Renal cortex interstitium (tissue), 11 donors: ENCODE data around the gene KLF16. TPM values are rescaled to one million over a fixed set of nuclear protein-coding genes. Genes with fewer than 3 reads are reported as not detected.

ENCODE experiments used
- DNase-seq, 11 donors: peaks; one replicate each; pipeline ENCODE4 v3.0.0-alpha.2; 2013; ENCODE audit warnings: low read depth in 9 of 11, low spot score in 4 of 11; ENCODE audit errors: extremely low read depth in 1 of 11
- polyA plus RNA-seq, 3 donors: library from polyadenylated mRNA; unstranded; fragments of 120-200 nt; gene quantifications; one replicate each; pipeline ENCODE4 v1.2.1, GENCODE V29; 2013; ENCODE audit not compliant: insufficient read length in 3 of 3

KLF16 gene
- polyA plus RNA-seq, 3 donors: 5.4 to 10.1 (median 9.5) TPM

- DNase-seq: no peak
Observed at GRCh38 chr19:1806184-1807029, 57.0 kb downstream of the KLF16 start.

DNA sequence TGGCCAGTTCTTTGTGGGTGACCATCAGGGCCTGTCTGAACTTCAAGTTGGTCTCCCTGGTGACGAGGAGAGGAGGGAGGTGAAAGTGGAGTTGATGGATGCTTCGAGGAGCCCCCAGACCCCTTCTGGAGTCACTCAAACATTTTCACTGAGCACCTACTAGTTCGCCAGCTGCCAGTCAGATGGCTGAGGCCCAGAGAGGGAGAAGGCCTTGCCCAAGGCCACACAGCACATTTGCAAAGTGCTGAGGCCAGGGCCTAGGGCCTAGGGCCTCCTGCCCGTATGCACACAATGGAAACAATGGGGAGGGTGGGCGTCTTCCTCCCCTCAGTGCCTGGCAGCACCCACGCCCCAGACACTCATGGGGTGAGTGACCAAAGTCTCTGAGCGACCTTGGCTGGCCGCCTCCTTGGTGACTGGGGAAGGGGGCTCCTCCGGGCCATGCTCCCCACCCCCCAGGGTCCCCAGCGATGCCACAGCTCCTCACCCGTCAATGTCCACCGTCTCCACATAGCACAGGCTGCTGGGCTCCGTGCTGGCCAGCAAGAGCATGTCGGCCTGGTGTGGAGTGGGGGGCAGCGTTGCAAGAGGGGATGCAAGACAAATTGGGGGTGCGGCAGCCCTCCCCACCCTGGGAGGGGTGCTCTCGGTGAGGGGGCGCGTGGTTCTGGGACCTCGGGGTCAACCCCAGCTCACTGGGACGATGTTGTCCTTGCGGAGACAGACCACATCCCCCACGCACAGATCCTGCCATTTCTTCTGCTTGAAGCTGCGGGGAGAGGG is 57.8 kb downstream of the KLF16 start:
- no peak for DNase-seq

GRCh38 chr19:1804858-1805257 is 58.5 kb downstream of the KLF16 start:
- DNase-seq: no peak

Other genes starting within 250 kb of the KLF16 start
- 100 to 1,000 TPM in 2 of 3 donors, 10 to 100 TPM in 1; 90.7 to 131 (median 105) TPM for gene TCF3, start 211.0 kb downstream of the KLF16 start, polyA plus RNA-seq
- gene ONECUT3, start 110.1 kb downstream of the KLF16 start, polyA plus RNA-seq: under 1 TPM in 2 of 3 donors, not detected in 1; 0.04 to 0.08 TPM
- gene ATP8B3, start 51.3 kb downstream of the KLF16 start, polyA plus RNA-seq: under 1 TPM; 0.56 to 1.00 (median 0.65) TPM
- gene REXO1, start 15.1 kb downstream of the KLF16 start, polyA plus RNA-seq: 10 to 100 TPM; 23.3 to 32.7 (median 32.6) TPM
- gene ABHD17A, start 21.9 kb upstream of the KLF16 start, polyA plus RNA-seq: 10 to 100 TPM; 32.3 to 66.3 (median 55.4) TPM
- gene ADAT3, start 41.8 kb upstream of the KLF16 start, polyA plus RNA-seq: 1 to 10 TPM; 1.1 to 5.4 (median 3.5) TPM
- gene SCAMP4, start 41.8 kb upstream of the KLF16 start, polyA plus RNA-seq: 10 to 100 TPM; 54.6 to 95.7 (median 79.5) TPM
- gene CSNK1G2, start 77.6 kb upstream of the KLF16 start, polyA plus RNA-seq: 10 to 100 TPM; 50.5 to 70.4 (median 67.9) TPM
- gene BTBD2, start 152.1 kb upstream of the KLF16 start, polyA plus RNA-seq: 100 to 1,000 TPM in 2 of 3 donors, 10 to 100 TPM in 1; 87.0 to 117 (median 105) TPM
- 10 to 100 TPM; 54.7 to 79.1 (median 77.8) TPM for gene MKNK2, start 187.7 kb upstream of the KLF16 start, polyA plus RNA-seq
- 10 to 100 TPM; 21.7 to 27.8 (median 26.8) TPM for gene MOB3A, start 232.7 kb upstream of the KLF16 start, polyA plus RNA-seq
- gene IZUMO4, start 233.3 kb upstream of the KLF16 start, polyA plus RNA-seq: 1 to 10 TPM; 6.3 to 9.3 (median 8.6) TPM